GM21360 (cell line): Measurements from ENCODE around the gene PTDSS2.

ENCODE experiments used
- ATAC-seq: cut with Tn5 transposase; IDR thresholded peaks from one replicate; pipeline ENCODE4 v1.9.1; 2021; ENCODE audit warnings: mild to moderate bottlenecking, moderate library complexity; ENCODE audit not compliant: unreplicated experiment

Gene PTDSS2

GRCh38 chr11:445765-446588, 4.1 kb upstream of the PTDSS2 start:
- ATAC-seq, result no peak

GRCh38 chr11:446891-447290, 3.2 kb upstream of the PTDSS2 start:
- no peak for ATAC-seq

- peak; percentile 48 for ATAC-seq
Observed at GRCh38 chr11:447923-448731, 2.0 kb upstream of the PTDSS2 start.

GRCh38 chr11:450809-451451, 851 bp downstream of the PTDSS2 start:
- peak; percentile 4 for ATAC-seq

GRCh38 chr11:451738-452137, 1.7 kb downstream of the PTDSS2 start:
- no peak for ATAC-seq

- no peak for ATAC-seq
Observed at GRCh38 chr11:452203-452744, 2.2 kb downstream of the PTDSS2 start.

GRCh38 chr11:452916-453527, 2.9 kb downstream of the PTDSS2 start:
- no peak for ATAC-seq

- ATAC-seq, result no peak
Observed at GRCh38 chr11:453564-453963, 3.5 kb downstream of the PTDSS2 start.

GRCh38 chr11:454043-454442, 4.0 kb downstream of the PTDSS2 start:
- no peak for ATAC-seq

GRCh38 chr11:454801-455565, 4.9 kb downstream of the PTDSS2 start:
- ATAC-seq, result no peak

GRCh38 chr11:455566-456147, 5.6 kb downstream of the PTDSS2 start:
- no peak for ATAC-seq

- no peak for ATAC-seq
Observed at GRCh38 chr11:456533-456932, 6.5 kb downstream of the PTDSS2 start.

GRCh38 chr11:457111-457760, 7.2 kb downstream of the PTDSS2 start:
- no peak for ATAC-seq

GRCh38 chr11:459511-460220, 9.6 kb downstream of the PTDSS2 start:
- ATAC-seq, result no peak

- ATAC-seq, result no peak
Observed at GRCh38 chr11:460331-461199, 10.5 kb downstream of the PTDSS2 start.

GRCh38 chr11:461626-462025, 11.5 kb downstream of the PTDSS2 start:
- no peak for ATAC-seq

GRCh38 chr11:462107-462890, 12.2 kb downstream of the PTDSS2 start:
- ATAC-seq, result no peak
